ENCODE measurements around the gene BCAR3. TPM values are rescaled to one million over a fixed set of nuclear protein-coding genes. Genes with fewer than 3 reads are reported as not detected.

BCAR3 gene
- total RNA-seq, 1 experiment from 2014 or later, result 33.9 TPM

DNA sequence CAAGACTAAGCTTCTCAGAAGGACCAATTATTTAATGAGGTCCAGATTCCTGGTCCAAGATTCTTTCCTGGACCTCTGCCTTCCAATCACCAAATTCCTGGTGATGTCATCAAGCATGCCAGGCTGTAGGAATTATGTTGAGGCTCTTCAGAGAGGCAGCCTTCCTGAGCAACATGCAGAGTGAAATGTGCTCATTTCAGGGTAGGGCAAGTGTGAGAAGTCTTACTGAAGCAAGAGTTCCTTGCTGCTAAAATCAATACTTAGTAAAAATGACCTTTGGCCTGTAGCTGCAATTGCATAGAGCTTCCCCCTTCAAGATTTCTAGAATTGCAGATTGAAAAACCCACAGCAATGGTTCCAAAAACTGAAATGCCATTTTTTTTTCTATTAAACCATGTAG lies 31.7 kb upstream of the BCAR3 start:
- ChIA-PET CTCF (no interaction called here), POLR2A (no interaction called here)
- no peak overlapping the region for H3K27ac ChIP-seq (ENCODE audit: low read length)
- H3K4me1 ChIP-seq (ENCODE audit: control insufficient read depth, insufficient read depth, low read length), result no peaks in the 10 kb centered on the region
- no peaks in the 10 kb centered on the region for H3K36me3 ChIP-seq (ENCODE audit: control insufficient read depth, insufficient read depth, low read length)
- no TSS peak for BruUV-seq (replicated peaks)
- TF ChIP-seq, protein P1, sequence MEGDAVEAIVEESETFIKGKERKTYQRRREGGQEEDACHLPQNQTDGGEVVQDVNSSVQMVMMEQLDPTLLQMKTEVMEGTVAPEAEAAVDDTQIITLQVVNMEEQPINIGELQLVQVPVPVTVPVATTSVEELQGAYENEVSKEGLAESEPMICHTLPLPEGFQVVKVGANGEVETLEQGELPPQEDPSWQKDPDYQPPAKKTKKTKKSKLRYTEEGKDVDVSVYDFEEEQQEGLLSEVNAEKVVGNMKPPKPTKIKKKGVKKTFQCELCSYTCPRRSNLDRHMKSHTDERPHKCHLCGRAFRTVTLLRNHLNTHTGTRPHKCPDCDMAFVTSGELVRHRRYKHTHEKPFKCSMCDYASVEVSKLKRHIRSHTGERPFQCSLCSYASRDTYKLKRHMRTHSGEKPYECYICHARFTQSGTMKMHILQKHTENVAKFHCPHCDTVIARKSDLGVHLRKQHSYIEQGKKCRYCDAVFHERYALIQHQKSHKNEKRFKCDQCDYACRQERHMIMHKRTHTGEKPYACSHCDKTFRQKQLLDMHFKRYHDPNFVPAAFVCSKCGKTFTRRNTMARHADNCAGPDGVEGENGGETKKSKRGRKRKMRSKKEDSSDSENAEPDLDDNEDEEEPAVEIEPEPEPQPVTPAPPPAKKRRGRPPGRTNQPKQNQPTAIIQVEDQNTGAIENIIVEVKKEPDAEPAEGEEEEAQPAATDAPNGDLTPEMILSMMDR (IDR thresholded peaks at IDR 0.05), result no peak
- no peak for TF ChIP-seq TCF7L2 (IDR thresholded peaks at IDR 0.05; ENCODE audit: low read depth, low read length)
- TF ChIP-seq, protein P2, sequence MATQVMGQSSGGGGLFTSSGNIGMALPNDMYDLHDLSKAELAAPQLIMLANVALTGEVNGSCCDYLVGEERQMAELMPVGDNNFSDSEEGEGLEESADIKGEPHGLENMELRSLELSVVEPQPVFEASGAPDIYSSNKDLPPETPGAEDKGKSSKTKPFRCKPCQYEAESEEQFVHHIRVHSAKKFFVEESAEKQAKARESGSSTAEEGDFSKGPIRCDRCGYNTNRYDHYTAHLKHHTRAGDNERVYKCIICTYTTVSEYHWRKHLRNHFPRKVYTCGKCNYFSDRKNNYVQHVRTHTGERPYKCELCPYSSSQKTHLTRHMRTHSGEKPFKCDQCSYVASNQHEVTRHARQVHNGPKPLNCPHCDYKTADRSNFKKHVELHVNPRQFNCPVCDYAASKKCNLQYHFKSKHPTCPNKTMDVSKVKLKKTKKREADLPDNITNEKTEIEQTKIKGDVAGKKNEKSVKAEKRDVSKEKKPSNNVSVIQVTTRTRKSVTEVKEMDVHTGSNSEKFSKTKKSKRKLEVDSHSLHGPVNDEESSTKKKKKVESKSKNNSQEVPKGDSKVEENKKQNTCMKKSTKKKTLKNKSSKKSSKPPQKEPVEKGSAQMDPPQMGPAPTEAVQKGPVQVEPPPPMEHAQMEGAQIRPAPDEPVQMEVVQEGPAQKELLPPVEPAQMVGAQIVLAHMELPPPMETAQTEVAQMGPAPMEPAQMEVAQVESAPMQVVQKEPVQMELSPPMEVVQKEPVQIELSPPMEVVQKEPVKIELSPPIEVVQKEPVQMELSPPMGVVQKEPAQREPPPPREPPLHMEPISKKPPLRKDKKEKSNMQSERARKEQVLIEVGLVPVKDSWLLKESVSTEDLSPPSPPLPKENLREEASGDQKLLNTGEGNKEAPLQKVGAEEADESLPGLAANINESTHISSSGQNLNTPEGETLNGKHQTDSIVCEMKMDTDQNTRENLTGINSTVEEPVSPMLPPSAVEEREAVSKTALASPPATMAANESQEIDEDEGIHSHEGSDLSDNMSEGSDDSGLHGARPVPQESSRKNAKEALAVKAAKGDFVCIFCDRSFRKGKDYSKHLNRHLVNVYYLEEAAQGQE (IDR thresholded peaks at IDR 0.05; ENCODE audit: insufficient read depth in 1 of 2, low read depth in 2 of 2, low read length in 1 of 2), result no peak
- no peak for TF ChIP-seq SIN3A (IDR thresholded peaks at IDR 0.05; ENCODE audit: borderline replicate concordance, insufficient read depth, low read depth, low read length)
- TF ChIP-seq POLR2AphosphoS5 (IDR thresholded peaks at IDR 0.05; ENCODE audit: low read depth, low read length), result no peak
- in situ Hi-C loops (cut with HindIII; ENCODE audit: low pct_unique_long_range_greater_than_20kb, low sequenced_read_pairs), result no loop called here
- ATAC-seq (no peak), DNase-seq (ENCODE audit: low read depth, low spot score) (no peak)
- intact Hi-C loops (cut with micrococcal nuclease; ENCODE audit: unreplicated experiment), result no loop called here
- H3K4me3 ChIP-seq (ENCODE audit: low read depth in 2 of 2, low read length in 2 of 2), result no peak overlapping the region
- H3K27me3 ChIP-seq (ENCODE audit: control insufficient read depth, insufficient read depth, low read length), result no peaks in the 10 kb centered on the region
- no peaks in the 10 kb centered on the region for H3K9me3 ChIP-seq (ENCODE audit: control insufficient read depth, insufficient read depth, low read depth, low read length)

DNA sequence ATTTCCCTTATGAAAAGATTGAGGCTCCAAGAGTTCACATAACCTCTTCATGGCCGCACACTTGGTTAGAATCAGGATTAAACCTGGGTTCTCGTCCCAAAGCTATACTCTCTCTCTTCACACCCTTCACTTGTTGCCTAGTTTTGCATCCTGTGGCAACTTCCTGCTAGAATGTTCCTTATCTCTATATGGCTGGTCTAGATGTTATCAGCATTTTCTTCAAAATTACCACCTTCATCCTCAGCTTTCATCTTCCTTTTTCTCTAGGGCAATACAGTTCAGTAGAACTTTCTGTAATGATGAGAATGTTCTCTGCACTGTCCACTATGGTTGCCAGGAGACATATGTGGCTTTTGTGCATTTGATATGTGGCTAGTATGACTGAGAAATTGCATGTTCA lies 31.1 kb upstream of the BCAR3 start:
- ChIA-PET CTCF (no interaction called here), POLR2A (no interaction called here)
- no peaks in the 10 kb centered on the region for H3K4me1 ChIP-seq (ENCODE audit: control insufficient read depth, insufficient read depth, low read length)
- TF ChIP-seq SIN3A (IDR thresholded peaks at IDR 0.05; ENCODE audit: borderline replicate concordance, insufficient read depth, low read depth, low read length), result no peak
- TF ChIP-seq, protein P2 (IDR thresholded peaks at IDR 0.05; ENCODE audit: insufficient read depth in 1 of 2, low read depth in 2 of 2, low read length in 1 of 2), result no peak
- no peak for TF ChIP-seq POLR2AphosphoS5 (IDR thresholded peaks at IDR 0.05; ENCODE audit: low read depth, low read length)
- TF ChIP-seq, protein P1 (IDR thresholded peaks at IDR 0.05), result no peak
- TF ChIP-seq TCF7L2 (IDR thresholded peaks at IDR 0.05; ENCODE audit: low read depth, low read length), result no peak
- H3K27me3 ChIP-seq (ENCODE audit: control insufficient read depth, insufficient read depth, low read length), result no peaks in the 10 kb centered on the region
- in situ Hi-C loops (cut with HindIII; ENCODE audit: low pct_unique_long_range_greater_than_20kb, low sequenced_read_pairs) (no loop called here), intact Hi-C loops (cut with micrococcal nuclease; ENCODE audit: unreplicated experiment) (no loop called here)
- no peaks in the 10 kb centered on the region for H3K9me3 ChIP-seq (ENCODE audit: control insufficient read depth, insufficient read depth, low read depth, low read length)
- no peak for DNase-seq (ENCODE audit: low read depth, low spot score)
- H3K4me3 ChIP-seq (ENCODE audit: low read depth in 2 of 2, low read length in 2 of 2), result no peak overlapping the region
- H3K27ac ChIP-seq (ENCODE audit: low read length), result no peak overlapping the region
- no TSS peak for BruUV-seq (replicated peaks)
- no peaks in the 10 kb centered on the region for H3K36me3 ChIP-seq (ENCODE audit: control insufficient read depth, insufficient read depth, low read length)
- no peak for ATAC-seq

Measured in Panc1 (cell line).